Endothelial cell of umbilical vein (primary cell): ENCODE results near the gene FLT3. TPM values are rescaled to one million over a fixed set of nuclear protein-coding genes. Genes with fewer than 3 reads are reported as not detected.

Experiments used
- BruUV-seq: library from RNA; stranded (reverse); fragments of 400-500 nt; replicated peaks from 2 replicates; lab custom pipeline; 2021; lab: Mats Ljungman, UMichigan
- CTCF ChIA-PET: fragments of 300-600, 350-600 bp; sonication (Branson Sonifier 250); formaldehyde crosslinking; loops from one replicate; lab custom pipeline; 2021; ENCODE audit warnings: antibody characterized with exemption, inconsistent platforms; lab: Charles Lee
- POLR2A ChIA-PET: fragments of 300-600, 350-600 bp; sonication (Branson Sonifier 250); formaldehyde crosslinking; loops from one replicate; lab custom pipeline; 2021; ENCODE audit warnings: antibody characterized with exemption, inconsistent platforms; lab: Charles Lee
- DNase-seq: peaks from one replicate; pipeline ENCODE4 v3.0.0-alpha.2; 2011; ENCODE audit warnings: low read depth, low spot score
- FAIRE-seq: peaks from 2 replicates; lab custom pipeline; 2011; peaks lifted over from hg19 to GRCh38; lab: Jason Lieb, UNC
- H2AFZ ChIP-seq: 2 replicates; pipeline ENCODE4 v1.6.0; 2012; ENCODE audit warnings: low read depth, low read length, control low read depth, inconsistent platforms
- H3K27ac ChIP-seq: 2 replicates; pipeline ENCODE4 v1.5.1; 2011; ENCODE audit warnings: low read depth, mild to moderate bottlenecking, control low read depth, low read length, moderate library complexity; ENCODE audit not compliant: insufficient read depth
- H3K27me3 ChIP-seq, 2 experiments: 2 replicates each; pipeline versions ENCODE4 v1.6.0 to v1.6.1; 2011; ENCODE audit warnings: low read length in 2 of 2, mixed read lengths in 1 of 2; ENCODE audit not compliant: control insufficient read depth in 2 of 2, insufficient read depth in 2 of 2
- H3K36me3 ChIP-seq, 2 experiments: 2 replicates in 1 of 2; 3 replicates in 1 of 2; pipeline ENCODE4 v1.5.1; 2011; ENCODE audit warnings: low read length in 2 of 2, mild to moderate bottlenecking in 1 of 2, moderate library complexity in 1 of 2; ENCODE audit not compliant: control insufficient read depth in 2 of 2, insufficient read depth in 2 of 2; ENCODE audit errors: extremely low read depth in 1 of 2
- H3K4me1 ChIP-seq: 3 replicates; pipeline ENCODE4 v1.5.1; 2011; ENCODE audit warnings: mild to moderate bottlenecking, low read length; ENCODE audit not compliant: control insufficient read depth, insufficient read depth; ENCODE audit errors: extremely low read depth
- H3K4me2 ChIP-seq: 2 replicates; pipeline ENCODE4 v1.6.1; 2011; ENCODE audit warnings: low read length, control low read depth, mixed read lengths; ENCODE audit not compliant: insufficient read depth
- H3K4me3 ChIP-seq, 3 experiments: fragments of 200-600 bp in 1 of 3; sonication (generic), shearing (Covaris generic) in 1 of 3; replicated peaks in 1 of 3; 2 replicates each; pipeline ENCODE4 v1.5.1; 2011 to 2016; ENCODE audit warnings: control low read depth in 3 of 3, low read length in 3 of 3, mild to moderate bottlenecking in 2 of 3, inconsistent platforms in 1 of 3, low read depth in 1 of 3, moderate library complexity in 1 of 3; ENCODE audit not compliant: insufficient read depth in 1 of 3
- H3K79me2 ChIP-seq: 2 replicates; pipeline ENCODE4 v1.6.0; 2012; ENCODE audit warnings: low read length, inconsistent platforms; ENCODE audit not compliant: control insufficient read depth, insufficient read depth
- H3K9ac ChIP-seq: replicated peaks from 2 replicates; pipeline ENCODE3; 2011; ENCODE audit warnings: low read length, control low read depth; ENCODE audit not compliant: insufficient read depth; ENCODE audit errors: extremely low read depth
- H3K9me1 ChIP-seq: replicated peaks from 3 replicates; pipeline ENCODE4 v1.6.0; 2011; ENCODE audit warnings: mild to moderate bottlenecking, low read length; ENCODE audit not compliant: control insufficient read depth, insufficient read depth; ENCODE audit errors: extremely low read depth
- H3K9me3 ChIP-seq: replicated peaks from 2 replicates; pipeline ENCODE4 v1.5.1; 2012; ENCODE audit warnings: low read length, inconsistent platforms; ENCODE audit not compliant: control insufficient read depth, insufficient read depth
- H4K20me1 ChIP-seq: replicated peaks from 2 replicates; pipeline ENCODE3; 2011; ENCODE audit warnings: mild to moderate bottlenecking, low read length; ENCODE audit not compliant: control insufficient read depth, insufficient read depth; ENCODE audit errors: extremely low read depth
- CTCF ChIP-seq, 2 donors: IDR thresholded peaks; 1 replicate in 1 of 2; 2 replicates in 1 of 2; pipeline ENCODE4 v1.5.1; 2011; ENCODE audit warnings: low read length in 2 of 2, mild to moderate bottlenecking in 2 of 2, moderate library complexity in 2 of 2, control low read depth in 1 of 2, inconsistent platforms in 1 of 2, low read depth in 1 of 2; ENCODE audit not compliant: insufficient read depth in 1 of 2; ENCODE audit errors: extremely low read depth in 1 of 2
- EZH2 ChIP-seq: IDR thresholded peaks from 2 replicates; pipeline ENCODE4 v1.6.1; 2012; ENCODE audit warnings: borderline replicate concordance, low read depth, mild to moderate bottlenecking, moderate library complexity, low read length, inconsistent platforms; ENCODE audit not compliant: severe bottlenecking
- FOS ChIP-seq: IDR thresholded peaks from 2 replicates; pipeline ENCODE4 v1.6.1; 2011; ENCODE audit warnings: mild to moderate bottlenecking, low read length, moderate library complexity, borderline replicate concordance; ENCODE audit not compliant: insufficient read depth
- GATA2 ChIP-seq: IDR thresholded peaks from 2 replicates; pipeline ENCODE4 v1.7.0; 2011; ENCODE audit warnings: low read depth, mild to moderate bottlenecking, moderate library complexity, mixed read lengths, low read length; ENCODE audit not compliant: insufficient read length, insufficient read depth
- JUN ChIP-seq: IDR thresholded peaks from 2 replicates; pipeline ENCODE4 v1.6.1; 2011; ENCODE audit warnings: borderline replicate concordance, low read depth; ENCODE audit not compliant: insufficient read length, insufficient read depth
- MAX ChIP-seq: IDR thresholded peaks from 2 replicates; pipeline ENCODE4 v1.6.1; 2011; ENCODE audit not compliant: insufficient read depth, insufficient read length
- MYC ChIP-seq: IDR thresholded peaks from one replicate; pipeline ENCODE4 v1.6.1; 2011; ENCODE audit warnings: mild to moderate bottlenecking, low read depth, low read length
- POLR2A ChIP-seq: IDR thresholded peaks from 2 replicates; pipeline ENCODE4 v1.6.1; 2012; ENCODE audit warnings: low read depth, mild to moderate bottlenecking, control low read depth, low read length
- POLR2AphosphoS5 ChIP-seq: IDR thresholded peaks from 2 replicates; pipeline ENCODE4 v1.6.1; 2012; ENCODE audit warnings: low read depth, mild to moderate bottlenecking, control low read depth, low read length, moderate library complexity; ENCODE audit not compliant: insufficient read depth
- dilution Hi-C: fragments of 300-500 bp; cut with MboI; formaldehyde crosslinking; loops from one replicate; pipeline ENCODE4 v1.15.0; 2019; ENCODE audit warnings: low sequenced_read_pairs; ENCODE audit not compliant: extremely low pct_ligation_motif_present
- intact Hi-C: fragments of 100-400 bp; cut with micrococcal nuclease; formaldehyde crosslinking; loops from one replicate; pipeline ENCODE4 v1.10.0; 2022
- polyA plus RNA-seq, 4 experiments: library from polyadenylated mRNA; depleted of rRNA in 3 of 4; stranded (reverse) in 3 of 4; unstranded in 1 of 4; fragments of >200 nt; gene quantifications; 2 replicates each; pipeline versions ENCODE4 v1.2.1 to v1.2.3, GENCODE V29; 2011 to 2012; ENCODE audit warnings: missing spikeins in 1 of 4
- total RNA-seq: library from RNA; stranded (reverse); gene quantifications from 2 replicates; pipeline ENCODE4 v1.2.3, GENCODE V29; 2021

FLT3 gene
- total and polyA plus RNA-seq, 2 donors (not counting 3 experiments of a cell fraction or from before 2014, with no cell fraction given): 0.03 TPM; not detected in 1

GRCh38 chr13:28022848-28023518, 77.4 kb downstream of the FLT3 start:
- BruUV-seq: no TSS peak
- Histone ChIP-seq H4K20me1 (no peaks in the 10 kb centered on the region), H3K4me1 (no peaks in the 10 kb centered on the region), H3K27me3 (peaks cover 0 to 2% of the 10 kb centered on the region in 2 experiments), H3K4me3 (no peak overlapping the region), H3K9ac (no peak overlapping the region), H3K9me3 (no peaks in the 10 kb centered on the region), H3K9me1 (no peaks in the 10 kb centered on the region), H3K36me3 (no peaks in the 10 kb centered on the region), H2AFZ (no peak overlapping the region), H3K79me2 (no peaks in the 10 kb centered on the region), H3K27ac (no peak overlapping the region), H3K4me2 (no peak overlapping the region)
- dilution Hi-C loops: no loop called here
- FAIRE-seq (no peak), DNase-seq (no peak)
- TF ChIP-seq MAX (no peak), GATA2 (no peak), CTCF (IDR thresholded peaks at IDR 0.05; ENCODE audit: extremely low read depth in 1 of 2, insufficient read depth in 1 of 2, low read depth in 1 of 2, low read length in 2 of 2) (no peak), FOS (no peak), MYC (no peak), POLR2A (no peak), POLR2AphosphoS5 (no peak), JUN (no peak), EZH2 (no peak)
- POLR2A ChIA-PET: no interaction called here
- CTCF ChIA-PET: no interaction called here
- intact Hi-C loops: no loop called here
